Esophagus squamous epithelium (tissue), 4 donors: ENCODE results near the gene LARP4B.

Experiments used
- CTCF ChIP-seq, 6 experiments: fragments of 450-650 bp in 4 of 6; fragments of 200-600 bp in 2 of 6; sonication (generic) in 2 of 6; IDR thresholded peaks; one replicate each; pipeline ENCODE4 v1.5.1; 2016 to 2019; ENCODE audit warnings: antibody characterized with exemption in 6 of 6, mild to moderate bottlenecking in 4 of 6, moderate library complexity in 4 of 6
- POLR2A ChIP-seq, 4 donors: fragments of 450-650 bp; IDR thresholded peaks; one replicate each; pipeline ENCODE4 v1.6.1; 2017; ENCODE audit warnings: antibody characterized with exemption in 4 of 4, mild to moderate bottlenecking in 4 of 4, moderate library complexity in 3 of 4

GRCh38 chr10:851901-852300 is 79.6 kb downstream of the LARP4B start:
- TF ChIP-seq CTCF (IDR thresholded peaks at IDR 0.05) (no peak), POLR2A (IDR thresholded peaks at IDR 0.05) (no peak)
